Motor neuron (in vitro differentiated cells): ENCODE data around the gene TMEM178B. TPM values are rescaled to one million over a fixed set of nuclear protein-coding genes. Genes with fewer than 3 reads are reported as not detected.
"Not testable (repeated sequence)": the region's sequence is repeated elsewhere in the genome, so short reads cannot be mapped to it uniquely, and the experiment has no call there.

Source experiments
- ATAC-seq, 8 experiments: fragments of 200-7000 bp; cut with Tn5 transposase; replicated peaks in 6 of 8; 2 replicates each; pipeline ENCODE4 v1.8.0; 2021; ENCODE audit warnings: mild to moderate bottlenecking in 8 of 8, moderate library complexity in 8 of 8
- H3K27ac ChIP-seq, 2 donors: fragments of 250-450 bp; sonication (Bioruptor Pico); 2 replicates each; pipeline ENCODE4 v1.9.0; 2021; ENCODE audit warnings: antibody characterized with exemption in 2 of 2, mild to moderate bottlenecking in 2 of 2, moderate library complexity in 1 of 2
- H3K4me1 ChIP-seq, 2 donors: fragments of 250-450 bp; sonication (Bioruptor Pico); replicated peaks in 1 of 2; 2 replicates each; pipeline ENCODE4 v1.6.1; 2021; ENCODE audit warnings: antibody characterized with exemption in 2 of 2, mild to moderate bottlenecking in 2 of 2, moderate library complexity in 1 of 2
- H3K4me3 ChIP-seq, 5 donors: fragments of 250-450 bp; sonication (Bioruptor Pico); 2 replicates each; pipeline ENCODE4 v1.9.0; 2021; ENCODE audit warnings: antibody characterized with exemption in 5 of 5, mild to moderate bottlenecking in 5 of 5, moderate library complexity in 4 of 5
- WGBS, 10 experiments: fragments of 450-650 bp; shearing (Covaris generic); methylation state at CpG; one replicate each; pipeline ENCODE4 v1.0.0; 2022; 5-methylcytosine and 5-hydroxymethylcytosine counted together
- in situ Hi-C, 9 experiments: fragments of 400-800 bp; cut with MboI; loops; one replicate each; pipeline ENCODE4 v1.15.0; 2021; ENCODE audit warnings: low sequenced_read_pairs in 9 of 9, low pct_unique_long_range_greater_than_20kb in 2 of 9; ENCODE audit not compliant: unreplicated experiment in 9 of 9
- total RNA-seq, 8 experiments: library from RNA; unstranded; fragments of 300-600 nt; gene quantifications; 2 replicates each; pipeline versions ENCODE4 v1.2.3 to v1.2.4, GENCODE V29; 2022

The TMEM178B gene
- total RNA-seq, 8 experiments from 2014 or later, result 0.56 to 29.8 (median 17.1) TPM

- Histone ChIP-seq H3K4me1 (peaks cover 12 to 16% of the 10 kb centered on the region in 2 donors), H3K27ac (no peak overlapping the region), H3K4me3 (no peak overlapping the region)
- ATAC-seq, result no peak
- in situ Hi-C loops, result no loop called here
- WGBS, 10 experiments, result 23 to 100% (median 94%) methylated on average over 1 to 8 of the region's 8 CpGs; no CpG with 5 or more reads in 1 of the 10 experiments
These were observed 5.4 kb downstream of the TMEM178B start for GRCh38 chr7:141079219-141079618.

- ATAC-seq, in situ Hi-C loops, H3K27ac ChIP-seq, H3K4me3 ChIP-seq: not testable (repeated sequence)
- no CpG with 5 or more reads among the region's 2 CpGs for WGBS, 10 experiments
- peaks cover 0 to 19% of the 10 kb centered on the region in 2 donors for H3K4me1 ChIP-seq
These were observed 15.6 kb downstream of the TMEM178B start for GRCh38 chr7:141089490-141089889.

GRCh38 chr7:141094336-141095070, 20.6 kb downstream of the TMEM178B start:
- H3K27ac ChIP-seq, result no peak overlapping the region
- no peak for ATAC-seq
- in situ Hi-C loops, result no loop called here
- 0 to 50% (median 35%) methylated on average over 1 to 3 of the region's 3 CpGs; no CpG with 5 or more reads in 1 of the 10 experiments for WGBS, 10 experiments
- peaks cover 0 to 25% of the 10 kb centered on the region in 2 donors for H3K4me1 ChIP-seq
- no peak overlapping the region for H3K4me3 ChIP-seq

GRCh38 chr7:141097430-141097829, 23.6 kb downstream of the TMEM178B start:
- WGBS, 10 experiments, result 3 to 100% (median 65%) methylated on average over 1 to 4 of the region's 4 CpGs
- no peak for ATAC-seq
- in situ Hi-C loops, result no loop called here
- Histone ChIP-seq H3K4me3 (no peak overlapping the region), H3K27ac (no peak overlapping the region), H3K4me1 (peaks cover 3 to 39% of the 10 kb centered on the region in 2 donors)

GRCh38 chr7:141102436-141102835, 28.6 kb downstream of the TMEM178B start:
- in situ Hi-C loops, result no loop called here
- no peak for ATAC-seq
- WGBS, 10 experiments, result 86 to 100% (median 94%) methylated on average over 1 to 2 of the region's 2 CpGs; no CpG with 5 or more reads in 5 of the 10 experiments

GRCh38 chr7:141103847-141104429, 30.1 kb downstream of the TMEM178B start:
- Histone ChIP-seq H3K4me1 (peaks cover 14 to 39% of the 10 kb centered on the region in 2 donors), H3K4me3 (no peak overlapping the region), H3K27ac (no peak overlapping the region)
- 0 to 84% (median 60%) methylated on average over 1 to 4 of the region's 4 CpGs; no CpG with 5 or more reads in 3 of the 10 experiments for WGBS, 10 experiments
- ATAC-seq, result no peak
- in situ Hi-C loops, result no loop called here

More at GRCh38 chr7:141102436-141102835, 28.6 kb downstream of the TMEM178B start:
- Histone ChIP-seq H3K4me1 (peaks cover 14 to 39% of the 10 kb centered on the region in 2 donors), H3K27ac (no peak overlapping the region), H3K4me3 (no peak overlapping the region)

GRCh38 chr7:141113131-141113530, 39.3 kb downstream of the TMEM178B start:
- in situ Hi-C loops, result no loop called here
- Histone ChIP-seq H3K4me1 (peaks cover 9 to 15% of the 10 kb centered on the region in 2 donors), H3K27ac (peak overlapping the region; percentile 35 to 42), H3K4me3 (no peak overlapping the region)
- 60 to 90% (median 60%) methylated on average over 1 of the region's 1 CpG; no CpG with 5 or more reads in 7 of the 10 experiments for WGBS, 10 experiments
- no peak for ATAC-seq

- peaks cover 9 to 15% of the 10 kb centered on the region in 2 donors for H3K4me1 ChIP-seq
- ATAC-seq, result peak in 4 of 8 experiments; percentile 35 to 79 (median 60)
- in situ Hi-C loops, result no loop called here
- no peak overlapping the region for H3K4me3 ChIP-seq
- peak overlapping the region; percentile 24 to 72 for H3K27ac ChIP-seq
- WGBS, 10 experiments, result 11 to 83% (median 39%) methylated on average over 1 to 2 of the region's 2 CpGs; no CpG with 5 or more reads in 4 of the 10 experiments
These were observed 40.3 kb downstream of the TMEM178B start for GRCh38 chr7:141114029-141114664.

GRCh38 chr7:141115965-141116364, 42.1 kb downstream of the TMEM178B start:
- Histone ChIP-seq H3K4me3 (no peak overlapping the region), H3K27ac (no peak overlapping the region), H3K4me1 (peaks cover 9 to 15% of the 10 kb centered on the region in 2 donors)
- in situ Hi-C loops, result no loop called here
- peak in 1 of 8 experiments; percentile 75 for ATAC-seq
- 5 to 94% (median 30%) methylated on average over 2 to 3 of the region's 3 CpGs; no CpG with 5 or more reads in 1 of the 10 experiments for WGBS, 10 experiments

GRCh38 chr7:141116661-141117060, 42.8 kb downstream of the TMEM178B start:
- H3K4me3 ChIP-seq, ATAC-seq, H3K27ac ChIP-seq, in situ Hi-C loops: not testable (repeated sequence)
- 0 to 100% methylated on average over 1 of the region's 2 CpGs; no CpG with 5 or more reads in 8 of the 10 experiments for WGBS, 10 experiments
- peaks cover 9 to 15% of the 10 kb centered on the region in 2 donors for H3K4me1 ChIP-seq

GRCh38 chr7:141118767-141119166, 44.9 kb downstream of the TMEM178B start:
- peaks cover 6 to 9% of the 10 kb centered on the region in 2 donors for H3K4me1 ChIP-seq
- in situ Hi-C loops, result no loop called here
- no peak overlapping the region for H3K4me3 ChIP-seq
- no peak for ATAC-seq
- H3K27ac ChIP-seq, result no peak overlapping the region
- 20 to 100% (median 48%) methylated on average over 1 to 6 of the region's 6 CpGs; no CpG with 5 or more reads in 1 of the 10 experiments for WGBS, 10 experiments

- in situ Hi-C loops, result no loop called here
- H3K27ac ChIP-seq, result no peak overlapping the region
- ATAC-seq, result no peak
- 0 to 100% (median 95%) methylated on average over 1 to 4 of the region's 4 CpGs; no CpG with 5 or more reads in 4 of the 10 experiments for whole genome bisulfite sequencing, 10 experiments
- no peak overlapping the region for H3K4me3 ChIP-seq
- H3K4me1 ChIP-seq, result peaks cover 3 to 5% of the 10 kb centered on the region in 2 donors
These were observed 45.3 kb downstream of the TMEM178B start for GRCh38 chr7:141119187-141119586.

GRCh38 chr7:141122736-141123135, 48.9 kb downstream of the TMEM178B start:
- in situ Hi-C loops, result no loop called here
- ATAC-seq, result no peak
- WGBS, 10 experiments, result 0 to 100% (median 94%) methylated on average over 1 to 2 of the region's 2 CpGs; no CpG with 5 or more reads in 2 of the 10 experiments
- no peaks in the 10 kb centered on the region for H3K4me1 ChIP-seq
- H3K27ac ChIP-seq, result no peak overlapping the region
- no peak overlapping the region for H3K4me3 ChIP-seq
